Kidney (tissue), 14 donors: ENCODE data around the gene SAXO2. TPM values are rescaled to one million over a fixed set of nuclear protein-coding genes. Genes with fewer than 3 reads are reported as not detected.
"Not testable (repeated sequence)": the region's sequence is repeated elsewhere in the genome, so short reads cannot be mapped to it uniquely, and the experiment has no call there.

Source experiments
- DNase-seq, 5 donors: peaks; one replicate each; pipeline ENCODE4 v3.0.0-alpha.2; 2013 to 2020
- FAIRE-seq: peaks from 2 replicates; lab custom pipeline; 2012; peaks lifted over from hg19 to GRCh38; lab: Jason Lieb, UNC
- H3K27ac ChIP-seq, 2 donors: one replicate each; pipeline ENCODE4 v1.7.0; 2013; ENCODE audit warnings: low read depth in 2 of 2, low read length in 2 of 2, inconsistent platforms in 1 of 2
- H3K27me3 ChIP-seq: one replicate; pipeline ENCODE4 v1.7.1; 2013; ENCODE audit warnings: low read length, inconsistent platforms; ENCODE audit not compliant: control insufficient read depth, insufficient read depth
- H3K36me3 ChIP-seq, 3 donors: one replicate each; pipeline versions ENCODE4 v1.7.0 to v1.7.1; 2013; ENCODE audit warnings: low read length in 3 of 3, control low read depth in 1 of 3, inconsistent platforms in 1 of 3; ENCODE audit not compliant: insufficient read depth in 3 of 3, control insufficient read depth in 2 of 3
- H3K4me1 ChIP-seq, 3 donors: one replicate each; pipeline versions ENCODE4 v1.7.0 to v1.7.1; 2013; ENCODE audit warnings: low read length in 3 of 3, inconsistent platforms in 1 of 3, low read depth in 1 of 3; ENCODE audit not compliant: control insufficient read depth in 2 of 3, insufficient read depth in 2 of 3
- H3K4me3 ChIP-seq, 3 donors: one replicate each; pipeline versions ENCODE4 v1.7.0 to v1.8.1; 2013; ENCODE audit warnings: low read length in 3 of 3, control low read depth in 1 of 3, inconsistent platforms in 1 of 3
- H3K9ac ChIP-seq, 3 donors: one replicate each; pipeline versions ENCODE4 v1.7.0 to v1.7.1; 2013; ENCODE audit warnings: low read length in 3 of 3, control low read depth in 1 of 3, inconsistent platforms in 1 of 3
- H3K9me3 ChIP-seq, 3 donors: one replicate each; pipeline versions ENCODE4 v1.7.0 to v1.7.1; 2013; ENCODE audit warnings: low read length in 3 of 3, control low read depth in 1 of 3, inconsistent platforms in 1 of 3; ENCODE audit not compliant: control insufficient read depth in 2 of 3, insufficient read depth in 1 of 3
- intact Hi-C: fragments of 100-400 bp; cut with DNase I; formaldehyde crosslinking; loops from one replicate; pipeline ENCODE4 v1.11.1; 2022
- polyA plus RNA-seq: library from polyadenylated mRNA; stranded (reverse); fragments of 350-450 nt; fragmentation: Illumina TruSeq; extraction: RNeasy Lipid Tissue Mini Kit (QIAGEN cat#74804); gene quantifications from one replicate; pipeline ENCODE4 v1.2.3, GENCODE V29; 2014; ENCODE audit warnings: low read depth, low replicate concordance; ENCODE audit not compliant: insufficient read depth
- total RNA-seq: library from RNA; stranded (reverse); fragmentation: NEBNext Ultra II Directional; extraction: Animal tissue kit (Norgen Biotek cat#: 25700); gene quantifications from one replicate; pipeline ENCODE4 v1.2.1, GENCODE V29; 2021
- TF ChIP-seq, protein P1 (sequence below): IDR thresholded peaks from 3 replicates; pipeline ENCODE4 v1.5.1; 2012; ENCODE audit warnings: mild to moderate bottlenecking, moderate library complexity, borderline replicate concordance; ENCODE audit not compliant: insufficient read depth; ENCODE audit errors: extremely low read depth
- donor health status: control.
- donor health status: control.
- donor health status: control.
- donor health status: control.
- donor health status: control.
- donor health status: DM: yes; HTN: yes; CAD: no.
- donor health status: Normal renal cell carcinoma (clear cell type).

The SAXO2 gene
- total and polyA plus RNA-seq, 2 donors from 2014 or later: 3.2 to 5.1 TPM

DNA sequence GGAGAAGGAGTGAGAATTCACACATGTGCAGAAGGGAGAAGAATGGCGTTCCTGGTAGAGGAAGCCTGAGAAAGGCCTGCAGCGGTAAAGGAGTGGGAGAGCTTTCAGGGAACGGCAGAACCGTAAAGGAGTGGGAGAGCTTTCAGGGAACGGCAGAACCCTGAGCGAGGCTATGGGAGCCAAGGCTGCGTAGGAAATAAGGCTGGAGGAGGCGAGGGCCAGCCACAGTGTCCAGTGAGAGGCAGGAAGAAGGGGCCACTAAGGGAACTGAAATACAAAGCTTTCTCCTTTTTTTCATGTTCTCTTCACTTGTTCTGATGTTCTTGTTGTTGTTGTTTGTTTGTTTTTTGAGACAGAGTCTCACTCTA, 45.1 kb downstream of the SAXO2 start:
- FAIRE-seq (no peak), DNase-seq (no peak)
- H3K9me3 ChIP-seq: no peaks in the 10 kb centered on the region
- H3K27ac ChIP-seq: no peak overlapping the region
- no peaks in the 10 kb centered on the region for H3K27me3 ChIP-seq
- TF ChIP-seq, protein P1, sequence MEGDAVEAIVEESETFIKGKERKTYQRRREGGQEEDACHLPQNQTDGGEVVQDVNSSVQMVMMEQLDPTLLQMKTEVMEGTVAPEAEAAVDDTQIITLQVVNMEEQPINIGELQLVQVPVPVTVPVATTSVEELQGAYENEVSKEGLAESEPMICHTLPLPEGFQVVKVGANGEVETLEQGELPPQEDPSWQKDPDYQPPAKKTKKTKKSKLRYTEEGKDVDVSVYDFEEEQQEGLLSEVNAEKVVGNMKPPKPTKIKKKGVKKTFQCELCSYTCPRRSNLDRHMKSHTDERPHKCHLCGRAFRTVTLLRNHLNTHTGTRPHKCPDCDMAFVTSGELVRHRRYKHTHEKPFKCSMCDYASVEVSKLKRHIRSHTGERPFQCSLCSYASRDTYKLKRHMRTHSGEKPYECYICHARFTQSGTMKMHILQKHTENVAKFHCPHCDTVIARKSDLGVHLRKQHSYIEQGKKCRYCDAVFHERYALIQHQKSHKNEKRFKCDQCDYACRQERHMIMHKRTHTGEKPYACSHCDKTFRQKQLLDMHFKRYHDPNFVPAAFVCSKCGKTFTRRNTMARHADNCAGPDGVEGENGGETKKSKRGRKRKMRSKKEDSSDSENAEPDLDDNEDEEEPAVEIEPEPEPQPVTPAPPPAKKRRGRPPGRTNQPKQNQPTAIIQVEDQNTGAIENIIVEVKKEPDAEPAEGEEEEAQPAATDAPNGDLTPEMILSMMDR: no peak
- H3K4me3 ChIP-seq: no peak overlapping the region
- no peaks in the 10 kb centered on the region for H3K4me1 ChIP-seq
- H3K9ac ChIP-seq: no peak overlapping the region
- intact Hi-C loops: no loop called here
- no peaks in the 10 kb centered on the region for H3K36me3 ChIP-seq

- Histone ChIP-seq H3K36me3 (no peaks in the 10 kb centered on the region), H3K4me3 (no peak overlapping the region), H3K9me3 (no peaks in the 10 kb centered on the region), H3K4me1 (no peaks in the 10 kb centered on the region), H3K27ac (no peak overlapping the region), H3K27me3 (no peaks in the 10 kb centered on the region), H3K9ac (no peak overlapping the region)
- FAIRE-seq: no peak
- intact Hi-C loops: no loop called here
- no peak for DNase-seq
- TF ChIP-seq, protein P1: no peak
These were observed 47.2 kb downstream of the SAXO2 start for GRCh38 chr15:82309802-82310201.

DNA sequence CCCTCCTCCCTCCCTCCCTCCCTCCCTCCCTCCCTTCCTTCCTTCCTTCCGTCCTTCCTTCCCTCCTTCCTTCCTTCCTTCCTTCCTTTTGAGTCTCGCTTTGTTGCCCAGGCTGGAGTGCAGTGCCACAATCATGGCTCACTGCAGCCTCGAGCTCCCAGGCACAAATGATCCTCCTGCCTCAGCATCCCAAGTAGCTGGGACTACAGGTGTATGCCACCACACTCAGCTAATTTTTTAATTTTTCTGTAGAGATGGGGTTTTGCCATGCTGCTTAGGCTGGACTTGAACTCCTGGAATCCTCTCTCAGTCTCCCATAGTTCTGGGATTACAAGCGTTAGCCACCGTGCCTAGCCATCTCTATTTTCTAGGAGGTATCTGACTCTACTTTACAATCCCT, 48.7 kb downstream of the SAXO2 start:
- H3K27ac ChIP-seq, H3K27me3 ChIP-seq, H3K9ac ChIP-seq, FAIRE-seq, H3K36me3 ChIP-seq, DNase-seq, intact Hi-C loops, H3K4me3 ChIP-seq, H3K4me1 ChIP-seq, H3K9me3 ChIP-seq: not testable (repeated sequence)

- no peak overlapping the region for H3K27ac ChIP-seq
- no peaks in the 10 kb centered on the region for H3K9me3 ChIP-seq
- FAIRE-seq (no peak), DNase-seq (peak in 2 of 5 donors; percentile 12 to 47)
- no peaks in the 10 kb centered on the region for H3K4me1 ChIP-seq
- no peak overlapping the region for H3K4me3 ChIP-seq
- TF ChIP-seq, protein P1: no peak
- no peaks in the 10 kb centered on the region for H3K36me3 ChIP-seq
- H3K9ac ChIP-seq: no peak overlapping the region
- intact Hi-C loops: no loop called here
- no peaks in the 10 kb centered on the region for H3K27me3 ChIP-seq
These were observed 50.1 kb downstream of the SAXO2 start for GRCh38 chr15:82312586-82313349.
